Chondrocyte (in vitro differentiated cells): ENCODE measurements around the gene LARGE1. TPM values are rescaled to one million over a fixed set of nuclear protein-coding genes. Genes with fewer than 3 reads are reported as not detected.
A peak's percentile ranks its signal among the peaks of the same experiment; 100 is the strongest.

Source experiments
- DNase-seq: peaks from one replicate; pipeline ENCODE4 v3.0.0; 2021; ENCODE audit warnings: mixed read lengths, low spot score
- H3K27ac Mint-ChIP-seq: one replicate; pipeline ENCODE4 v1.8.0; 2021; ENCODE audit warnings: mild to moderate bottlenecking, moderate library complexity, mixed read lengths; ENCODE audit not compliant: unreplicated experiment
- H3K27me3 Mint-ChIP-seq: 2 replicates; pipeline ENCODE4 v1.8.0; 2021; ENCODE audit warnings: low read depth, mixed read lengths
- H3K36me3 Mint-ChIP-seq: 2 replicates; pipeline ENCODE4 v1.8.0; 2021; ENCODE audit warnings: low read depth, mixed read lengths
- H3K4me1 Mint-ChIP-seq: 2 replicates; pipeline ENCODE4 v1.8.0; 2021; ENCODE audit warnings: low read depth, mild to moderate bottlenecking, mixed read lengths
- H3K4me3 Mint-ChIP-seq: one replicate; pipeline ENCODE4 v1.8.0; 2021; ENCODE audit warnings: mild to moderate bottlenecking, moderate library complexity, mixed read lengths; ENCODE audit not compliant: unreplicated experiment
- H3K9me3 Mint-ChIP-seq: 2 replicates; pipeline ENCODE4 v1.8.0; 2021; ENCODE audit warnings: low read depth, mixed read lengths
- total RNA-seq: library from RNA; stranded (reverse); gene quantifications from 3 replicates; pipeline ENCODE4 v1.2.1, GENCODE V29; 2021
- TF ChIP-seq, protein P1 (sequence below): fragments of 200-600 bp; sonication (generic); IDR thresholded peaks from 2 replicates; pipeline ENCODE4 v1.5.0; 2021; ENCODE audit warnings: antibody characterized with exemption, mild to moderate bottlenecking, moderate library complexity

Gene LARGE1
- total RNA-seq, 1 donor from 2014 or later, result 21.3 TPM

GRCh38 chr22:33519071-33519973, 401.0 kb downstream of the LARGE1 start:
- no peaks in the 10 kb centered on the region for H3K9me3 Mint-ChIP-seq
- TF ChIP-seq, protein P1, sequence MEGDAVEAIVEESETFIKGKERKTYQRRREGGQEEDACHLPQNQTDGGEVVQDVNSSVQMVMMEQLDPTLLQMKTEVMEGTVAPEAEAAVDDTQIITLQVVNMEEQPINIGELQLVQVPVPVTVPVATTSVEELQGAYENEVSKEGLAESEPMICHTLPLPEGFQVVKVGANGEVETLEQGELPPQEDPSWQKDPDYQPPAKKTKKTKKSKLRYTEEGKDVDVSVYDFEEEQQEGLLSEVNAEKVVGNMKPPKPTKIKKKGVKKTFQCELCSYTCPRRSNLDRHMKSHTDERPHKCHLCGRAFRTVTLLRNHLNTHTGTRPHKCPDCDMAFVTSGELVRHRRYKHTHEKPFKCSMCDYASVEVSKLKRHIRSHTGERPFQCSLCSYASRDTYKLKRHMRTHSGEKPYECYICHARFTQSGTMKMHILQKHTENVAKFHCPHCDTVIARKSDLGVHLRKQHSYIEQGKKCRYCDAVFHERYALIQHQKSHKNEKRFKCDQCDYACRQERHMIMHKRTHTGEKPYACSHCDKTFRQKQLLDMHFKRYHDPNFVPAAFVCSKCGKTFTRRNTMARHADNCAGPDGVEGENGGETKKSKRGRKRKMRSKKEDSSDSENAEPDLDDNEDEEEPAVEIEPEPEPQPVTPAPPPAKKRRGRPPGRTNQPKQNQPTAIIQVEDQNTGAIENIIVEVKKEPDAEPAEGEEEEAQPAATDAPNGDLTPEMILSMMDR, result peak; percentile 90
- no peaks in the 10 kb centered on the region for H3K27me3 Mint-ChIP-seq
- H3K27ac Mint-ChIP-seq, result no peak overlapping the region
- no peaks in the 10 kb centered on the region for H3K36me3 Mint-ChIP-seq
- peaks cover 4% of the 10 kb centered on the region for H3K4me1 Mint-ChIP-seq
- no peak overlapping the region for H3K4me3 Mint-ChIP-seq
- DNase-seq, result no peak

DNA sequence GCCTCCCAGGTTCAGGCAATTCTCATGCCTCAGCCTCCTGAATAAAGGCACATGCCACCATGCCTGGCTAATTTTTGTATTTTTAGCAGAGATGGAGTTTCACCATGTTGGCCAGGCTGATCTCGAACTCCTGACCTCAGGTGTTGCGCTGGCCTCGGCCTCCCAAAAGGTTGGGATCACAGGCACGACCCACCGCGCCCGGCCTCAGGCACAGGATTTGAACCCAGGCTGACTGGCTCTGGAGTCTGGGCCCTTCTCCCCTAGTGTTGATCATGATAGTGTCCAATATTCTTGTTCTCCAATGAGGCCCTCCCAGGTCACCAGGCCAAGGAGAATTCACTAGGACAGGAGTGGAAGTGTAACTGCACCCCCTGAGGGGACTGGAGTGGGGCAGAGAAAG, 401.9 kb downstream of the LARGE1 start:
- peaks cover 11% of the 10 kb centered on the region for H3K4me1 Mint-ChIP-seq
- no peaks in the 10 kb centered on the region for H3K9me3 Mint-ChIP-seq
- no peak overlapping the region for H3K27ac Mint-ChIP-seq
- H3K4me3 Mint-ChIP-seq, result no peak overlapping the region
- no peak for DNase-seq
- TF ChIP-seq, protein P1, result no peak
- no peaks in the 10 kb centered on the region for H3K36me3 Mint-ChIP-seq
- H3K27me3 Mint-ChIP-seq, result no peaks in the 10 kb centered on the region

GRCh38 chr22:33515795-33516194, 404.5 kb downstream of the LARGE1 start:
- no peaks in the 10 kb centered on the region for H3K27me3 Mint-ChIP-seq
- no peak overlapping the region for H3K4me3 Mint-ChIP-seq
- H3K9me3 Mint-ChIP-seq, result no peaks in the 10 kb centered on the region
- no peaks in the 10 kb centered on the region for H3K36me3 Mint-ChIP-seq
- DNase-seq, result no peak
- peaks cover 13% of the 10 kb centered on the region for H3K4me1 Mint-ChIP-seq
- TF ChIP-seq, protein P1, result no peak
- no peak overlapping the region for H3K27ac Mint-ChIP-seq

GRCh38 chr22:33513388-33514338, 406.6 kb downstream of the LARGE1 start:
- no peak overlapping the region for H3K4me3 Mint-ChIP-seq
- TF ChIP-seq, protein P1, result no peak
- no peak for DNase-seq

GRCh38 chr22:33512908-33513307, 407.4 kb downstream of the LARGE1 start:
- Mint-ChIP-seq H3K9me3 (no peaks in the 10 kb centered on the region), H3K4me1 (peaks cover 8% of the 10 kb centered on the region), H3K27ac (no peak overlapping the region), H3K36me3 (no peaks in the 10 kb centered on the region), H3K27me3 (no peaks in the 10 kb centered on the region), H3K4me3 (no peak overlapping the region)
- TF ChIP-seq, protein P1, result no peak
- DNase-seq, result no peak

More at GRCh38 chr22:33513388-33514338, 406.6 kb downstream of the LARGE1 start:
- H3K27me3 Mint-ChIP-seq, result no peaks in the 10 kb centered on the region
- H3K4me1 Mint-ChIP-seq, result peaks cover 8% of the 10 kb centered on the region
- H3K36me3 Mint-ChIP-seq, result no peaks in the 10 kb centered on the region
- H3K9me3 Mint-ChIP-seq, result no peaks in the 10 kb centered on the region
- no peak overlapping the region for H3K27ac Mint-ChIP-seq
